Measurements from ENCODE around the gene PNPLA6. TPM values are rescaled to one million over a fixed set of nuclear protein-coding genes. Genes with fewer than 3 reads are reported as not detected.

The PNPLA6 gene
- total and polyA plus RNA-seq, 9 of the 15 experiments (the other 6 are each of a cell fraction or from before 2014, with no cell fraction given): 0.07 to 30.2 (median 8.3) TPM

GRCh38 chr19:7562646-7563393 lies 27.3 kb downstream of the PNPLA6 start (continued):
- TF ChIP-seq, protein P1, sequence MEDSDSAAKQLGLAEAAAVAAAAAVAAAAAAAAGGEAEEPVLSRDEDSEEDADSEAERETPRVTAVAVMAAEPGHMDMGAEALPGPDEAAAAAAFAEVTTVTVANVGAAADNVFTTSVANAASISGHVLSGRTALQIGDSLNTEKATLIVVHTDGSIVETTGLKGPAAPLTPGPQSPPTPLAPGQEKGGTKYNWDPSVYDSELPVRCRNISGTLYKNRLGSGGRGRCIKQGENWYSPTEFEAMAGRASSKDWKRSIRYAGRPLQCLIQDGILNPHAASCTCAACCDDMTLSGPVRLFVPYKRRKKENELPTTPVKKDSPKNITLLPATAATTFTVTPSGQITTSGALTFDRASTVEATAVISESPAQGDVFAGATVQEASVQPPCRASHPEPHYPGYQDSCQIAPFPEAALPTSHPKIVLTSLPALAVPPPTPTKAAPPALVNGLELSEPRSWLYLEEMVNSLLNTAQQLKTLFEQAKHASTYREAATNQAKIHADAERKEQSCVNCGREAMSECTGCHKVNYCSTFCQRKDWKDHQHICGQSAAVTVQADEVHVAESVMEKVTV (CRISPR knock-in tag; IDR thresholded peaks at IDR 0.05): no peak
- no peak for TF ChIP-seq RUNX1 (IDR thresholded peaks at IDR 0.05; ENCODE audit: low read depth)
- TF ChIP-seq ZNF717 (CRISPR knock-in tag; IDR thresholded peaks at IDR 0.05): no peak
- TF ChIP-seq ZNF239 (CRISPR knock-in tag; IDR thresholded peaks at IDR 0.05): peak; percentile 13; the same call in 1 of the 2 replicates
- TF ChIP-seq ZNF134 (CRISPR knock-in tag; conservative IDR thresholded peaks at IDR 0.05): peak; percentile 21; the same call in 1 of the 2 replicates
- no peak for TF ChIP-seq PCBP1 (IDR thresholded peaks at IDR 0.05; ENCODE audit: low read depth, low read length, poor library complexity, severe bottlenecking)
- peak; percentile 94 for TF ChIP-seq ZNF124 (CRISPR knock-in tag; IDR thresholded peaks at IDR 0.05)
- TF ChIP-seq HDAC3 (IDR thresholded peaks at IDR 0.05; ENCODE audit: borderline replicate concordance, partially characterized antibody): no peak
- peak; percentile 69 for TF ChIP-seq ZNF121 (CRISPR knock-in tag; conservative IDR thresholded peaks at IDR 0.05)
- TF ChIP-seq, protein P2, sequence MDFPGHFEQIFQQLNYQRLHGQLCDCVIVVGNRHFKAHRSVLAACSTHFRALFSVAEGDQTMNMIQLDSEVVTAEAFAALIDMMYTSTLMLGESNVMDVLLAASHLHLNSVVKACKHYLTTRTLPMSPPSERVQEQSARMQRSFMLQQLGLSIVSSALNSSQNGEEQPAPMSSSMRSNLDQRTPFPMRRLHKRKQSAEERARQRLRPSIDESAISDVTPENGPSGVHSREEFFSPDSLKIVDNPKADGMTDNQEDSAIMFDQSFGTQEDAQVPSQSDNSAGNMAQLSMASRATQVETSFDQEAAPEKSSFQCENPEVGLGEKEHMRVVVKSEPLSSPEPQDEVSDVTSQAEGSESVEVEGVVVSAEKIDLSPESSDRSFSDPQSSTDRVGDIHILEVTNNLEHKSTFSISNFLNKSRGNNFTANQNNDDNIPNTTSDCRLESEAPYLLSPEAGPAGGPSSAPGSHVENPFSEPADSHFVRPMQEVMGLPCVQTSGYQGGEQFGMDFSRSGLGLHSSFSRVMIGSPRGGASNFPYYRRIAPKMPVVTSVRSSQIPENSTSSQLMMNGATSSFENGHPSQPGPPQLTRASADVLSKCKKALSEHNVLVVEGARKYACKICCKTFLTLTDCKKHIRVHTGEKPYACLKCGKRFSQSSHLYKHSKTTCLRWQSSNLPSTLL (IDR thresholded peaks at IDR 0.05): no peak
- TF ChIP-seq ZNF175 (CRISPR knock-in tag; IDR thresholded peaks at IDR 0.05; ENCODE audit: low read depth): peak; percentile 93
- no peak for TF ChIP-seq TARDBP (IDR thresholded peaks at IDR 0.05)
- TF ChIP-seq ZNF408 (CRISPR knock-in tag; IDR thresholded peaks at IDR 0.05; ENCODE audit: low read depth): no peak
- peak in 1 of 2 experiments; percentile 93; a peak in 2 of 4 replicates for TF ChIP-seq FOXA3 (CRISPR knock-in tag; conservative IDR thresholded peaks at IDR 0.05 in 1 of 2, IDR thresholded peaks at IDR 0.05 in 1 of 2)
- TF ChIP-seq, protein P3, sequence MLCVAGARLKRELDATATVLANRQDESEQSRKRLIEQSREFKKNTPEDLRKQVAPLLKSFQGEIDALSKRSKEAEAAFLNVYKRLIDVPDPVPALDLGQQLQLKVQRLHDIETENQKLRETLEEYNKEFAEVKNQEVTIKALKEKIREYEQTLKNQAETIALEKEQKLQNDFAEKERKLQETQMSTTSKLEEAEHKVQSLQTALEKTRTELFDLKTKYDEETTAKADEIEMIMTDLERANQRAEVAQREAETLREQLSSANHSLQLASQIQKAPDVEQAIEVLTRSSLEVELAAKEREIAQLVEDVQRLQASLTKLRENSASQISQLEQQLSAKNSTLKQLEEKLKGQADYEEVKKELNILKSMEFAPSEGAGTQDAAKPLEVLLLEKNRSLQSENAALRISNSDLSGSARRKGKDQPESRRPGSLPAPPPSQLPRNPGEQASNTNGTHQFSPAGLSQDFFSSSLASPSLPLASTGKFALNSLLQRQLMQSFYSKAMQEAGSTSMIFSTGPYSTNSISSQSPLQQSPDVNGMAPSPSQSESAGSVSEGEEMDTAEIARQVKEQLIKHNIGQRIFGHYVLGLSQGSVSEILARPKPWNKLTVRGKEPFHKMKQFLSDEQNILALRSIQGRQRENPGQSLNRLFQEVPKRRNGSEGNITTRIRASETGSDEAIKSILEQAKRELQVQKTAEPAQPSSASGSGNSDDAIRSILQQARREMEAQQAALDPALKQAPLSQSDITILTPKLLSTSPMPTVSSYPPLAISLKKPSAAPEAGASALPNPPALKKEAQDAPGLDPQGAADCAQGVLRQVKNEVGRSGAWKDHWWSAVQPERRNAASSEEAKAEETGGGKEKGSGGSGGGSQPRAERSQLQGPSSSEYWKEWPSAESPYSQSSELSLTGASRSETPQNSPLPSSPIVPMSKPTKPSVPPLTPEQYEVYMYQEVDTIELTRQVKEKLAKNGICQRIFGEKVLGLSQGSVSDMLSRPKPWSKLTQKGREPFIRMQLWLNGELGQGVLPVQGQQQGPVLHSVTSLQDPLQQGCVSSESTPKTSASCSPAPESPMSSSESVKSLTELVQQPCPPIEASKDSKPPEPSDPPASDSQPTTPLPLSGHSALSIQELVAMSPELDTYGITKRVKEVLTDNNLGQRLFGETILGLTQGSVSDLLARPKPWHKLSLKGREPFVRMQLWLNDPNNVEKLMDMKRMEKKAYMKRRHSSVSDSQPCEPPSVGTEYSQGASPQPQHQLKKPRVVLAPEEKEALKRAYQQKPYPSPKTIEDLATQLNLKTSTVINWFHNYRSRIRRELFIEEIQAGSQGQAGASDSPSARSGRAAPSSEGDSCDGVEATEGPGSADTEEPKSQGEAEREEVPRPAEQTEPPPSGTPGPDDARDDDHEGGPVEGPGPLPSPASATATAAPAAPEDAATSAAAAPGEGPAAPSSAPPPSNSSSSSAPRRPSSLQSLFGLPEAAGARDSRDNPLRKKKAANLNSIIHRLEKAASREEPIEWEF (CRISPR knock-in tag; IDR thresholded peaks at IDR 0.05): 0 out of 2 replicates have a peak, but pooled peaks have one; percentile 61
- TF ChIP-seq PHF21A (IDR thresholded peaks at IDR 0.05; ENCODE audit: borderline replicate concordance, low read depth): no peak
- no peak for TF ChIP-seq ZKSCAN3 (CRISPR knock-in tag; IDR thresholded peaks at IDR 0.05)
- TF ChIP-seq RFX7 (CRISPR knock-in tag; IDR thresholded peaks at IDR 0.05): no peak
- TF ChIP-seq MCM7 (IDR thresholded peaks at IDR 0.05): peak in 1 of 2 experiments; percentile 46; a peak in 1 of 4 replicates
